GM19324 (cell line): ENCODE data around the gene CCDC187.

Experiments used
- ATAC-seq: cut with Tn5 transposase; IDR thresholded peaks from one replicate; pipeline ENCODE4 v1.9.1; 2021; ENCODE audit warnings: mild to moderate bottlenecking, moderate library complexity; ENCODE audit not compliant: unreplicated experiment, low FRiP score

CCDC187 gene

GRCh38 chr9:136201174-136201573 lies 102.7 kb downstream of the CCDC187 start:
- no peak for ATAC-seq

- ATAC-seq, result no peak
These were observed 103.5 kb downstream of the CCDC187 start for GRCh38 chr9:136200424-136200823.
